HEK293T (cell line): ENCODE measurements around the gene CCDC40.

Experiments used
- ELF4 ChIP-seq: fragments of 450-650 bp; IDR thresholded peaks from 2 replicates; pipeline ENCODE4 v1.6.1; 2017; ENCODE audit warnings: antibody characterized with exemption
- FOXA1 ChIP-seq: fragments of 450-650 bp; IDR thresholded peaks from 2 replicates; pipeline ENCODE4 v1.6.1; 2016; ENCODE audit warnings: mild to moderate bottlenecking
- FOXK2 ChIP-seq: fragments of 450-650 bp; IDR thresholded peaks from 2 replicates; pipeline ENCODE4 v1.6.1; 2016; ENCODE audit warnings: mild to moderate bottlenecking
- L3MBTL2 ChIP-seq: fragments of 450-650 bp; conservative IDR thresholded peaks from 2 replicates; pipeline ENCODE4 v1.6.1; 2016; ENCODE audit warnings: mild to moderate bottlenecking
- PKNOX1 ChIP-seq: fragments of 450-650 bp; IDR thresholded peaks from 2 replicates; pipeline ENCODE4 v1.6.1; 2016

- TF ChIP-seq PKNOX1 (no peak), FOXK2 (no peak), FOXA1 (no peak), L3MBTL2 (no peak), ELF4 (no peak)
Measured at GRCh38 chr17:80087346-80088265, 51.2 kb downstream of the CCDC40 start.
